Measurements from ENCODE around the gene ARL15.

DNA sequence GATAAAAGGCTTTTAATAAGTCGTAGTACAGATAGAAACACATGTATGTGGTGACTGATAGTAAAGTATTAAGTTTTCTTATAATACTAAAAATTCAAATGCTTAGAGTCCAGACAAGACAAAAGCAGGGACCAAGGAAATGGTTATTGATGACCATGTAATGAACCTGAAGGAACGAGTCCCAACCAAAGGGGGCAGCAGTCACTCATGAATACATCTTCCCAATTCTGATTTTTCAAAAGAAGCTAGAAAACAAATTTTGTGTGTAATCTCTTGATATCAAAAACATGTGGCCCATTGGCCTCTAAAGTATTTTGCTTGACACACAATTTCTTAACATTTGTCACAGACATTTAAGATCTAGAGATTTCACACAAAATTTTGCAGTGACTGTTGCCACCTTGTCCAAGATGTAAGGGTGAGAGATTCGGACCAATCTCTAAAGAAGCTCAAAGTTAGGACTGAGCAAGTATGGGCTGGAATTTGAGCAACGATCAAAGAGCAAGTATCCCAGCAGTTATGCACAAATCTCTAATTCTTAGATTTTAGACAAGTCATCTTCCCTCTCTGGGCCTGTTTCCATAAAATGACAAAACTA, 66.8 kb downstream of the ARL15 start:
- TF ChIP-seq CTCF (IDR thresholded peaks at IDR 0.05; ENCODE audit: borderline replicate concordance, extremely low read depth, low read length, poor library complexity, severe bottlenecking) (peak; percentile 68), EZH2 (IDR thresholded peaks at IDR 0.05; ENCODE audit: borderline replicate concordance, low read depth, low read length, severe bottlenecking) (no peak)
